Measurements from ENCODE around the gene FAM219A.
"Not testable (repeated sequence)": the region's sequence is repeated elsewhere in the genome, so short reads cannot be mapped to it uniquely, and the experiment has no call there.

Gene FAM219A

GRCh38 chr9:34374905-34375552, 83.3 kb downstream of the FAM219A start:
- peak in 2 of 3 experiments; percentile 3 to 75 for DNase-seq

- DNase-seq: no peak
Observed at GRCh38 chr9:34374339-34374738, 84.0 kb downstream of the FAM219A start.

GRCh38 chr9:34373749-34374148, 84.6 kb downstream of the FAM219A start:
- no peak for DNase-seq

- DNase-seq: no peak
Observed at GRCh38 chr9:34372467-34373011, 85.8 kb downstream of the FAM219A start.

GRCh38 chr9:34371886-34372466, 86.4 kb downstream of the FAM219A start:
- no peak for DNase-seq

GRCh38 chr9:34370970-34371880, 87.1 kb downstream of the FAM219A start:
- DNase-seq: no peak

- no peak for DNase-seq
Observed at GRCh38 chr9:34370335-34370969, 87.9 kb downstream of the FAM219A start.

- no peak for DNase-seq
Observed at GRCh38 chr9:34369636-34370035, 88.7 kb downstream of the FAM219A start.

- not testable (repeated sequence) for DNase-seq
Observed at GRCh38 chr9:34368796-34369195, 89.6 kb downstream of the FAM219A start.

GRCh38 chr9:34367751-34368410, 90.5 kb downstream of the FAM219A start:
- not testable (repeated sequence) for DNase-seq

- no peak for DNase-seq
Observed at GRCh38 chr9:34366365-34366764, 92.0 kb downstream of the FAM219A start.

- DNase-seq: no peak
Observed at GRCh38 chr9:34365282-34365681, 93.1 kb downstream of the FAM219A start.

GRCh38 chr9:34363619-34364351, 94.6 kb downstream of the FAM219A start:
- DNase-seq: peak in 1 of 3 experiments; percentile 3

- DNase-seq: no peak
Observed at GRCh38 chr9:34362614-34363214, 95.7 kb downstream of the FAM219A start.

- not testable (repeated sequence) for DNase-seq
Observed at GRCh38 chr9:34352957-34353356, 105.4 kb downstream of the FAM219A start.

GRCh38 chr9:34352122-34352652, 106.2 kb downstream of the FAM219A start:
- DNase-seq: not testable (repeated sequence)

- DNase-seq: no peak
Observed at GRCh38 chr9:34349324-34349723, 109.0 kb downstream of the FAM219A start.

Measured in NCI-H1417 (cell line).